NCI-H1048 (cell line): ENCODE results near the gene ACOT2.
"Not testable (repeated sequence)": the region's sequence is repeated elsewhere in the genome, so short reads cannot be mapped to it uniquely, and the experiment has no call there.

ENCODE experiments used
- DNase-seq: peaks from one replicate; lab custom pipeline; 2025; lab: John Stamatoyannopoulos, UW

The ACOT2 gene, protein sequence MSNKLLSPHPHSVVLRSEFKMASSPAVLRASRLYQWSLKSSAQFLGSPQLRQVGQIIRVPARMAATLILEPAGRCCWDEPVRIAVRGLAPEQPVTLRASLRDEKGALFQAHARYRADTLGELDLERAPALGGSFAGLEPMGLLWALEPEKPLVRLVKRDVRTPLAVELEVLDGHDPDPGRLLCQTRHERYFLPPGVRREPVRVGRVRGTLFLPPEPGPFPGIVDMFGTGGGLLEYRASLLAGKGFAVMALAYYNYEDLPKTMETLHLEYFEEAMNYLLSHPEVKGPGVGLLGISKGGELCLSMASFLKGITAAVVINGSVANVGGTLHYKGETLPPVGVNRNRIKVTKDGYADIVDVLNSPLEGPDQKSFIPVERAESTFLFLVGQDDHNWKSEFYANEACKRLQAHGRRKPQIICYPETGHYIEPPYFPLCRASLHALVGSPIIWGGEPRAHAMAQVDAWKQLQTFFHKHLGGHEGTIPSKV

DNA sequence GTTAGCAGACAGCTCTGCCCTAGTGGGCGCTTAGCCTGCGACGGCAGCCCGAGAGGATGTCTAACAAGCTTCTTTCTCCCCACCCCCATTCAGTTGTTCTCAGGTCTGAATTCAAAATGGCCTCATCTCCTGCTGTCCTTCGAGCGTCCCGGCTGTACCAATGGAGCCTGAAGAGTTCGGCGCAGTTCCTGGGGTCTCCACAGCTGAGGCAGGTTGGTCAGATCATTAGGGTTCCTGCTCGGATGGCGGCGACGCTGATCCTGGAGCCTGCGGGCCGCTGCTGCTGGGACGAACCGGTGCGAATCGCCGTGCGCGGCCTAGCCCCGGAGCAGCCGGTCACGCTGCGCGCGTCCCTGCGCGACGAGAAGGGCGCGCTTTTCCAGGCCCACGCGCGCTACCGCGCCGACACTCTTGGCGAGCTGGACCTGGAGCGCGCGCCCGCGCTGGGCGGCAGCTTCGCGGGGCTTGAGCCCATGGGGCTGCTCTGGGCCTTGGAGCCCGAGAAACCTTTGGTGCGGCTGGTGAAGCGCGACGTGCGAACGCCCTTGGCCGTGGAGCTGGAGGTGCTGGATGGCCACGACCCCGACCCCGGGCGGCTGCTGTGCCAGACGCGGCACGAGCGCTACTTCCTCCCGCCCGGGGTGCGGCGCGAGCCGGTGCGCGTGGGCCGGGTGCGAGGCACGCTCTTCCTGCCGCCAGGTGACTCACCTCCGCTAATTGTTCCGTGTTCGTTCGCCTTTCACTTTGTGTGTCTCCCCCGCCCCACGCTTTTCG, at the start of gene ACOT2:
TSS of gene ACOT2 (plus strand) at position 29 of the 774 bp plus-strand sequence. CDS start at position 57, 28 bp downstream.
- DNase-seq: not testable (repeated sequence)

GRCh38 chr14:73521229-73521628, 47.8 kb upstream of the ACOT2 start:
- DNase-seq: no peak

DNA sequence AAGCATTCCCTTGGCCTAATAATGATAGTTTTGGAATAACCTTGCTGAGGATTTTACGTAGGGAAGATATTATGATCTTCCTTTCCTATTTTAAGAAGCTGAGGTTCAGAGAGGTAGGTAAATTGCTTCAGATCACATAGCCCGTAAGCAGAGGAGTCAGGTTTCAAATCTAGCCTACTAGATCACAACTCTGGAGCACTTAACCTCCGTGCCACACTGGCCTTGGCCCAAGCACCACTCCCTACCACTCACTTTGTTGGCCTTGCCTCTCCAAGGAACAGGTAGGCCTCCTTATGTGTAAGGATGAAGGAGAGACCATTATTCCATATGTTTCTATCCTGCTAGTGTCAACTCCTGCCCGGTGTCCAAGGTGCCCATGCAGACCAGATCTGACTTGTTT, 44.5 kb upstream of the ACOT2 start:
- DNase-seq: no peak

DNA sequence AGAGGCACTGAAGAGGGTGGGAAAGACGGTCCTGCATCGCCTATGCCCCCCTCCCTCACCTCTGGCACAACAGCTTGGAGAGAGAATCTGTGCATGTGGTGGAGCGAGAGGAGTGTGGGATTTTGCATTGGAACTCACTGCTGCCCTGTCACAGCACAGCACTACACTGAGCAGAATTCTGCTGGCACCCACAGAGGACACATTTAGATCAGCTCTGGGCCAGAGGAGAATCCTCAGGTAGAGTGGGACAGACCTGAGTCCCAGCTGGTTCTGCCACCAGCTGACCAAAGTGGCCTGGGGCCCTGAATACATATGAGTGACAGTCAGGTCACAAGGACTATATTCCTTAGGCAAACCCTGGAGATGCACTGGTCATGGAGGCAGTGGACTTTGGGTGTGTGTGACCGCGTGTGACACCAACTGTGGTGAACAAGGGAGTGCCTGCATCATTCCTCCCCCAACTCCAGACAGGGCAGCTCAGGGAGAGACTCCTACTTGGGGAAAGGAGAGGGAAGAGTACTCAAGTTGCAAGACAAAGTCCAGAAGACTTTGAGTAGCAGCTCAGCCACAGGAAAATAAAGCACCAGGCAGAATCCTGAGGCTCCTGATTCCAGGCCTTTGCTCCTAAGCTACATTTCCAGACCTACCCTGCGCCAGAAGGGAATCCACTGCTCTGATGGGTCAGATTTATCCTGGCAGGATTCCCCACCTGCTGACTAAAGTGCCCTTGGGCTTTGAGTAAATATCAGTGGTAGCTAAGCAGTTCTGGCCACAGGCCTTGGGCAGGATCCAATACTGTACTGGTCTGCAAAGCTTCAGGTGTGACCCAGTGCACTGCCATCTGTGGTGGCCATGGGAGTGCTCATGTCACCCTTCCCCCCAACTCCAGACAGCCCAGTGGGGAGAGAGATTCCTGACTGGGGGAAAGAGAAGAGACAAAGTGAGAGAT, 42.7 kb upstream of the ACOT2 start:
- DNase-seq: no peak

DNA sequence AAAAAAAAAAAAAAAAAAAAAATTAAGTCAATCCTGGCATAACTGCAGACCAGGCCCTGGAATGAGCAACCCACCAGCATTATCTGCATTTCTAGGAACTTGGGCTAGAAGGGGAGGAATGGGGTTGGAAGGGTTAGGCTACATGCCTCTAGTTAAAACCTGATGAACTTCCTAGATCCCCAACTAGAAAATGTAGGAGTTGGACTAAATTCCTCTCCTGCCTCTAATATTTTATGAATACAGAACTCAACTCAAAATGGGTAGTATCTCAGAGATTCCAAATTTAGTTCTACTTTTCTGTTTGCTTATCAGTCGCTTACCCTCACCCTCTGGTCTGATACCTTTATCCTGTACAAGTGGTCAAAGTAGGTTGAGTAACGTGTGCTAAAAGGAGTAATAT, 39.7 kb upstream of the ACOT2 start:
- DNase-seq: not testable (repeated sequence)

DNA sequence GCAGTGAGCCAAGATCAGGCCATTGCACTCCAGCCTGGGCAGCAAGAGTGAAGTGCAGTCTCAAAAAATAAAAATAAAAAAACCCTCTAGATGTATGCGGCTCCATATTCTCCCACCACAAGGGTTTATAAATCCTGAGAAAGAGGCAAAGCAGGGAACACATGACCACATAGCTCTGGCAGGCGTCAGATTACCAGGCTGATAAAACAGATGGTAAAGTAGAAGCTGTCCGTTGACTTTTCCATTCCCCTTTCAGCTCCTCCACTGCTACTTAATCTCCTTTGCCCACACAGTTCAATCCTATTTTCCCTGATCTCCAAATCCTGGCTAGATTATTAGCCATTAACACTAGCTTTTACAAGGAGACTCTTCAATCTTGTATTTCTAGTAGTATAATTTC, 37.0 kb upstream of the ACOT2 start:
- DNase-seq: not testable (repeated sequence)

DNA sequence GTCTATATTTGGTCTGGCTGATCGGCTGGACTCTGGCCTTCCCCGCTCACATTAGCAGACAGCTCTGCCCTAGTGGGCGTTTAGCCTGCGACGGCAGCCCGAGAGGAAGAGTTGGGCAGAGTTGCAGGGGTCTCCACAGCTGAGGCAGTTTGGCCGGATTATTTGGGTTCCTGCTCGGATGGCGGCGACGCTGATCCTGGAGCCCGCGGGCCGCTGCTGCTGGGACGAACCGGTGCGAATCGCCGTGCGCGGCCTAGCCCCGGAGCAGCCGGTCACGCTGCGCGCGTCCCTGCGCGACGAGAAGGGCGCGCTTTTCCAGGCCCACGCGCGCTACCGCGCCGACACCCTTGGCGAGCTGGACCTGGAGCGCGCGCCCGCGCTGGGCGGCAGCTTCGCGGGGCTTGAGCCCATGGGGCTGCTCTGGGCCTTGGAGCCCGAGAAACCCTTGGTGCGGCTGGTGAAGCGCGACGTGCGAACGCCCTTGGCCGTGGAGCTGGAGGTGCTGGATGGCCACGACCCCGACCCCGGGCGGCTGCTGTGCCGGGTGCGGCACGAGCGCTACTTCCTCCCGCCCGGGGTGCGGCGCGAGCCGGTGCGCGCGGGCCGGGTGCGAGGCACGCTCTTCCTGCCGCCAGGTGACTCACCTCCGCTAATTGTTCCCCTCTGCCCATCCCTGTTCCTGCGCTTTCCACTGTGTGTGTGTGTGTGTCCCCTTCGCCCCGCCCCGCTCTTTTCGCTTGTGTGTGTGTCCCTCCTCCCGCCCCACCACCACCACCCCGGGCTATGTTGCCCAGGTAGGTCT, 31.6 kb upstream of the ACOT2 start:
- DNase-seq: not testable (repeated sequence)

DNA sequence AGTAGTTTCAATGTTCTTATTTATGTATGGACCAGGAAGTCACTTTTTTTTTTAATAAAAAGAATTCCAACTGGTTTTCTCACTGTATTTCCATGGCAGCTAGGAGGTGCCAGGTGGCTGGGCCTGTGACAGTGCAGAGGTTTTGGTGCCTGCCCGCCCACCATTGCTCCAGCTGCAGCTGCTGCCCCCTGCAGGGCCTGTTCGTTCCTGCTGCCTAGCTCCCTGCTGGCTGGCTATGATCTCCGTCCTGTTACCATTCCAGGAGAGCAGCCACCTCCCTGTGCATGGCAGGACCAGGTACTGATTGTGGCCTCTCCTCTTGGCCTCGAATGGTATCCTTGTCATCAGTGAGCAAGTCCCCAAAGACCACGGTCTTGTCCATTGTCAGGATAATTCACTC, 30.0 kb upstream of the ACOT2 start:
- not testable (repeated sequence) for DNase-seq

DNA sequence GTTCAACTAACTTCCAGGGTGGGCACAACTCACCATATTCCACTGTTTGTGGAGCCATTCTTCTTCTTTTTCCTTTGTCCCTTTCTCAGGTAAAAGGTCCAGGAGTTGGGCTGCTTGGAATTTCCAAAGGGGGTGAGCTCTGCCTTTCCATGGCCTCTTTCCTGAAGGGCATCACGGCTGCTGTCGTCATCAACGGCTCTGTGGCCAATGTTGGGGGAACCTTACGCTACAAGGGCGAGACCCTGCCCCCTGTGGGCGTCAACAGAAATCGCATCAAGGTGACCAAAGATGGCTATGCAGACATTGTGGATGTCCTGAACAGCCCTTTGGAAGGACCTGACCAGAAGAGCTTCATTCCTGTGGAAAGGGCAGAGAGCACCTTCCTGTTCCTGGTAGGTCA, 26.1 kb upstream of the ACOT2 start:
- not testable (repeated sequence) for DNase-seq

GRCh38 chr14:73545353-73545752, 23.7 kb upstream of the ACOT2 start:
- not testable (repeated sequence) for DNase-seq

GRCh38 chr14:73549097-73549496, 19.9 kb upstream of the ACOT2 start:
- DNase-seq: not testable (repeated sequence)

DNA sequence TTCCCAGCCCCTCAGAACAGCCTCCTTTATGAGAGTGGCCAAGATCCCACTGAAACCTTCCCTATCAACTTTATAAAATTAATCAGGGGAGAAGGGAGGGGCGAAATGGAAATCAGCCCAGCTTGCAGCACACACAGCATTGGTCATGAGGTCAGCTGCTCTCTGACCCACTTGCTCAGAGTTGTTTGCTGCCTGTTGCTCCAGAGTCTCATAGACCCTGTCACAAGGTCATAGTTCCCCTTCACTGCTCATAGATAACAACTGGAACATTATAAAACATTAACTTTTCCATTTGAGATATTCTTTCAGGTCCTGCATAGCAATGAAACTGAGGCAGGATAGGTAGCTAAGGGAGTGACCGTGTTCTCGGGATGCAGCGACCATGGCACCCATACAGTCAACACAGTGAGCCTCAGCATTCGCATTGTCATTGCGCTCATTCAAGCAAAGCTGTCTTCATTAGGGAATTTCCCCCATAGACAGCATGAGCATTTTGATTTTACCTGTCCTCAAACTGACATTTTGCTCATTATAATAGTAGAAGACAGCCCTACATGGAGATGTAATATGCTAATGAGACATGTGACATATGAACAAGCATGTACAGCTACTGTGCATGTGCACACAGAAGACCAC, 19.0 kb upstream of the ACOT2 start:
- not testable (repeated sequence) for DNase-seq

DNA sequence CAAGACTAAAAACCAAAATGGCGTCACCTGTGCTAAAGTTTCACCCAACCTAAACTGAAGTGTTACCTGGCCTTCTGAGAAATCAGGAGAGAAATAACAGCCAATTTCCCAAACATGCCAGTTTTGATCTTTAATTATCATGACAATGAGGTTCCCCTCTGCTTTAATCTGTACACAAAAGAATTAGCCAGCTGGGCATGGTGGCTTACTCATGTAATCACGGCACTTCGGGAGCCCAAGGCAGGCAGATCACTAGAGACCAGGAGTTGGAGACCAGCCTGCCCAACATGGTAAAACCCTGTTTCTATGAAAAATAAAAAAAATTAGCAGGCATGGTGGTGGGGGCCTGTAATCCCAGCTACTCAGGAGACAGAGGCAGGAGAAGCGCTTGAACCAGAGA, 15.2 kb upstream of the ACOT2 start:
- no peak for DNase-seq

- DNase-seq: not testable (repeated sequence)
Observed at GRCh38 chr14:73557201-73557600, 11.8 kb upstream of the ACOT2 start.

- DNase-seq: not testable (repeated sequence)
Observed at GRCh38 chr14:73558238-73558637, 10.8 kb upstream of the ACOT2 start.

DNA sequence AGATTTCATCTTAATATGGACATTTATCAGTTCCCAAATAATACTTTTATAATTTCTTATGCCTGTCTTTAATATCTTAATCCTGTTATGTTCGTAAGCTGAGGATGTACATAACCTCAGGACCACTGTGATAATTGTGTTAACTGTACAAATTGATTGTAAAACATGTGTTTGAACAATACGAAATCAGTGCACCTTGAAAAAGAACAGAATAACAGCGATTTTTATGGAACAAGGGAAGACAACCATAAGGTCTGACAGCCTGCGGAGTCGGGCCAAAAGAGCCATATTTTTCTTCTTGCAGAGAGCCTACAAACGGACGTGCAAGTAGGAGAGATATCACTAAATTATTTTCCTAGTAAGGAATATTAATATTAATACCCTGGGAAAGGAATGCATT, 6.8 kb upstream of the ACOT2 start:
- DNase-seq: not testable (repeated sequence)

- DNase-seq: not testable (repeated sequence)
Observed at GRCh38 chr14:73562696-73563095, 6.3 kb upstream of the ACOT2 start.

DNA sequence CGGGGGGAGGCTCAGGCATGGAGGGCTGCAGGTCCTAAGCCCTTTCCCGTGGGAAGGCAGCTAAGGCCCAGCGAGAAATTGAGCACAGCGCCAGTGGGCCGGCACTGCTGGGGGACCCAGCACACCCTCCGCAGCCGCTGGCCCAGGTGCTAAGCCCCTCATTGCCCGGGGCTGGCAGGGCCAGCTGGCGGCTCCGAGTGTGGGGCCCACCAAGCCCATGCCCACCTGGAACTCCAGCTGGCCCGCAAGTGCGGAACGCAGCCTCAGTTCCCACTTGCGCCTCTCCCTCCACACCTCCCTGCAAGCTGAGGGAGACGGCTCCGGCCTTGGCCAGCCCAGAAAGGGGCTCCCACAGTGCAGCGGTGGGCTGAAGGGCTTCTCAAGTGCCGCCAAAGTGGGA, 2.6 kb upstream of the ACOT2 start:
- not testable (repeated sequence) for DNase-seq

- DNase-seq: not testable (repeated sequence)
Observed at GRCh38 chr14:73566935-73567334, 2.1 kb upstream of the ACOT2 start.

- DNase-seq: no peak
Observed at GRCh38 chr14:73567358-73567757, 1.7 kb upstream of the ACOT2 start.
